Vagina (tissue), 2 donors: ENCODE data around the gene CYP26B1. TPM values are rescaled to one million over a fixed set of nuclear protein-coding genes. Genes with fewer than 3 reads are reported as not detected.

Source experiments
- DNase-seq, 2 donors: peaks; one replicate each; pipeline ENCODE4 v3.0.0-alpha.2; 2017; ENCODE audit errors: extremely low spot score in 2 of 2
- H3K27ac ChIP-seq: fragments of 200-600 bp; sonication (generic); one replicate; pipeline ENCODE4 v1.5.1; 2019
- H3K27me3 ChIP-seq: fragments of 200-600 bp; sonication (generic); one replicate; pipeline ENCODE4 v1.5.1; 2019
- H3K36me3 ChIP-seq, 2 donors: fragments of 200-600 bp; sonication (generic); one replicate each; pipeline ENCODE4 v1.5.1; 2017 to 2019
- H3K4me1 ChIP-seq: fragments of 200-600 bp; sonication (generic); one replicate; pipeline ENCODE4 v1.5.1; 2019
- H3K4me3 ChIP-seq, 2 donors: fragments of 200-600 bp; sonication (generic); 1 replicate in 1 of 2; 2 replicates in 1 of 2; pipeline ENCODE4 v1.5.1; 2016 to 2019
- H3K9me3 ChIP-seq: fragments of 200-600 bp; sonication (generic); one replicate; pipeline ENCODE4 v1.5.1; 2019
- CTCF ChIP-seq, 3 experiments: fragments of 450-650 bp in 2 of 3; fragments of 200-600 bp in 1 of 3; sonication (generic) in 1 of 3; IDR thresholded peaks; one replicate each; pipeline ENCODE4 v1.5.1; 2017 to 2019; ENCODE audit warnings: antibody characterized with exemption in 3 of 3, mild to moderate bottlenecking in 2 of 3, moderate library complexity in 2 of 3
- POLR2A ChIP-seq, 2 donors: fragments of 450-650 bp; IDR thresholded peaks; one replicate each; pipeline ENCODE4 v1.6.1; 2017; ENCODE audit warnings: antibody characterized with exemption in 2 of 2, mild to moderate bottlenecking in 2 of 2, moderate library complexity in 2 of 2
- POLR2AphosphoS5 ChIP-seq, 2 donors: sonication (generic); formaldehyde crosslinking; IDR thresholded peaks; one replicate each; pipeline ENCODE4 v1.9.0; 2017; ENCODE audit warnings: antibody characterized with exemption in 2 of 2, mild to moderate bottlenecking in 2 of 2, low read depth in 1 of 2; ENCODE audit not compliant: insufficient read depth in 1 of 2
- intact Hi-C: fragments of 100-400 bp; cut with DNase I; formaldehyde crosslinking; loops from one replicate; pipeline ENCODE4 v1.15.1; 2023
- total RNA-seq: library from RNA; depleted of rRNA; stranded (reverse); fragments of >200 nt; gene quantifications from one replicate; pipeline ENCODE4 v1.2.3, GENCODE V29; 2016

CYP26B1 gene
- total RNA-seq, 1 donor from 2014 or later = 6.9 TPM

GRCh38 chr2:72144632-72145288 is 2.9 kb downstream of the CYP26B1 start:
- no peaks in the 10 kb centered on the region for H3K9me3 ChIP-seq
- peaks cover 21% of the 10 kb centered on the region for H3K27me3 ChIP-seq
- intact Hi-C loops = loop anchor here (10.0 kb wide), 2 partner anchors 210 to 440 kb away; no protein-coding TSS in a partner anchor
- H3K4me3 ChIP-seq = peak overlapping the region; percentile 40 to 42
- H3K27ac ChIP-seq = no peak overlapping the region
- peaks cover 70% of the 10 kb centered on the region for H3K4me1 ChIP-seq
- TF ChIP-seq POLR2A (IDR thresholded peaks at IDR 0.05) (no peak), CTCF (IDR thresholded peaks at IDR 0.05) (no peak), POLR2AphosphoS5 (IDR thresholded peaks at IDR 0.05; ENCODE audit: insufficient read depth in 1 of 2, low read depth in 1 of 2) (peak in 1 of 2 donors; percentile 24)
- DNase-seq = peak in 1 of 2 donors; percentile 76
- H3K36me3 ChIP-seq = no peaks in the 10 kb centered on the region

GRCh38 chr2:72144274-72144631 is 3.4 kb downstream of the CYP26B1 start:
- DNase-seq = peak in 1 of 2 donors; percentile 64
- no peak for TF ChIP-seq POLR2AphosphoS5 (IDR thresholded peaks at IDR 0.05; ENCODE audit: insufficient read depth in 1 of 2, low read depth in 1 of 2)
- TF ChIP-seq POLR2A (IDR thresholded peaks at IDR 0.05) = no peak
- no peak for TF ChIP-seq CTCF (IDR thresholded peaks at IDR 0.05)
- Histone ChIP-seq H3K4me1 (peaks cover 65% of the 10 kb centered on the region), H3K36me3 (no peaks in the 10 kb centered on the region), H3K27me3 (peaks cover 21% of the 10 kb centered on the region), H3K9me3 (no peaks in the 10 kb centered on the region), H3K27ac (peak overlapping the region; percentile 51), H3K4me3 (peak overlapping the region; percentile 40 to 42)
- intact Hi-C loops = loop anchor here (10.0 kb wide), 2 partner anchors 209 to 441 kb away; no protein-coding TSS in a partner anchor

- DNase-seq = peak; percentile 64 to 83
These were observed 4.0 kb downstream of the CYP26B1 start for GRCh38 chr2:72143441-72144273.

GRCh38 chr2:72142570-72143440 is 4.9 kb downstream of the CYP26B1 start:
- peaks cover 68% of the 10 kb centered on the region for H3K4me1 ChIP-seq
- TF ChIP-seq POLR2AphosphoS5 (IDR thresholded peaks at IDR 0.05; ENCODE audit: insufficient read depth in 1 of 2, low read depth in 1 of 2) (peak; percentile 31 to 58), POLR2A (IDR thresholded peaks at IDR 0.05) (no peak)
- H3K36me3 ChIP-seq = no peaks in the 10 kb centered on the region
- H3K9me3 ChIP-seq = no peaks in the 10 kb centered on the region
- H3K27ac ChIP-seq = peak overlapping the region; percentile 51
- peaks cover 21% of the 10 kb centered on the region for H3K27me3 ChIP-seq
- peak overlapping the region; percentile 40 to 42 for H3K4me3 ChIP-seq
- intact Hi-C loops = loop anchor here (10.0 kb wide), 2 partner anchors 208 to 442 kb away; no protein-coding TSS in a partner anchor
- DNase-seq = peak; percentile 80 to 87

More at GRCh38 chr2:72143441-72144273, 4.0 kb downstream of the CYP26B1 start:
- TF ChIP-seq CTCF (IDR thresholded peaks at IDR 0.05) (no peak), POLR2AphosphoS5 (IDR thresholded peaks at IDR 0.05; ENCODE audit: insufficient read depth in 1 of 2, low read depth in 1 of 2) (no peak), POLR2A (IDR thresholded peaks at IDR 0.05) (no peak)
- peaks cover 65% of the 10 kb centered on the region for H3K4me1 ChIP-seq
- no peaks in the 10 kb centered on the region for H3K9me3 ChIP-seq
- peak overlapping the region; percentile 51 for H3K27ac ChIP-seq
- H3K4me3 ChIP-seq = peak overlapping the region; percentile 40 to 42
- peaks cover 21% of the 10 kb centered on the region for H3K27me3 ChIP-seq
- no peaks in the 10 kb centered on the region for H3K36me3 ChIP-seq
- intact Hi-C loops = loop anchor here (10.0 kb wide), 2 partner anchors 209 to 441 kb away; no protein-coding TSS in a partner anchor
